ENCODE measurements around the gene SETBP1. TPM values are rescaled to one million over a fixed set of nuclear protein-coding genes. Genes with fewer than 3 reads are reported as not detected.

Gene SETBP1
- total and polyA plus RNA-seq, 2 of the 8 experiments (the other 6 are each of a cell fraction or from before 2014, with no cell fraction given): 2.0 to 6.5 TPM

DNA sequence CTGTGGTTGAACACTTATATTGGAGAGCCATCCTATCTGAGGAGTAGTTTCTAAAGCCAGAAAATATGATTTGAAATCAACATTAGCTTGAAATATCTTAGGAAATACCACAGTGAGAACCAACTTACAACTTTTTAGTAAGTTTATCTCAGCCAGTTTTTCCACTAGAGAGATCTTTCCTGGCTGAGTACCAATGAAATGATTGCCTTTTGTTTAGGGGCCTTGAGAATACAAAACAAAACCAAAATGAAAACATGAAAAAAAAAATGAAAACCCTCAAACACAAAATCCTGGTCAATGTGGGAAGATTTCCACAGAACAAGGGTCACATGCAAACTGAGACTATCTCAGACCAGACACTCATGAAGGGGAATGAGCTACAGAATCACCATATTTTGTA, 429.0 kb downstream of the SETBP1 start:
- Histone ChIP-seq H4K20me1 (replicated peaks in 1 of 2; ENCODE audit: control insufficient read depth in 1 of 2, insufficient read depth in 2 of 2, low read length in 2 of 2) (no peaks in the 10 kb centered on the region), H2BK12ac (ENCODE audit: low read depth, low read length) (no peak overlapping the region), H3K79me2 (ENCODE audit: control insufficient read depth in 1 of 2, insufficient read depth in 2 of 2, low read length in 2 of 2) (no peaks in the 10 kb centered on the region), H3K27me3 (replicated peaks in 1 of 4; ENCODE audit: control insufficient read depth in 3 of 4, extremely low read depth in 1 of 4, insufficient read depth in 3 of 4, low read length in 3 of 4) (no peaks in the 10 kb centered on the region), H3K27ac (ENCODE audit: low read depth, low read length) (no peak overlapping the region), H4K91ac (replicated peaks; ENCODE audit: insufficient read length, low read length) (no peak overlapping the region), H3K18ac (ENCODE audit: extremely low read depth, low read length) (no peak overlapping the region), H3K36me3 (ENCODE audit: control insufficient read depth in 2 of 4, insufficient read depth in 4 of 4, low read length in 3 of 4) (no peaks in the 10 kb centered on the region), H3K9me3 (ENCODE audit: insufficient read depth in 2 of 2, low read depth in 1 of 2, low read length in 1 of 2) (no peaks in the 10 kb centered on the region), H2AK5ac (ENCODE audit: low read depth, low read length) (no peak overlapping the region), H3K14ac (ENCODE audit: insufficient read length) (no peak overlapping the region), H4K8ac (ENCODE audit: extremely low read depth, insufficient read depth, low read length) (no peak overlapping the region), H3K4me2 (ENCODE audit: insufficient read depth in 1 of 2, low read depth in 2 of 2, low read length in 2 of 2) (no peak overlapping the region), H3K56ac (replicated peaks; ENCODE audit: insufficient read length, low read depth, low read length) (no peak overlapping the region), H2BK5ac (ENCODE audit: low read depth, low read length) (no peak overlapping the region), H3K79me1 (ENCODE audit: low read depth, low read length) (no peaks in the 10 kb centered on the region), H3K4me3 (ENCODE audit: extremely low read depth in 1 of 4, insufficient read depth in 2 of 4, low read depth in 3 of 4, low read length in 4 of 4) (no peak overlapping the region), H3K9ac (replicated peaks in 1 of 4; ENCODE audit: extremely low read depth in 1 of 4, low read depth in 3 of 4, low read length in 3 of 4) (no peak overlapping the region), H2AFZ (ENCODE audit: low read length) (no peak overlapping the region), H2BK15ac (ENCODE audit: low read length) (no peak overlapping the region), H4K5ac (ENCODE audit: insufficient read length, low read depth, low read length) (no peak overlapping the region), H3K23me2 (ENCODE audit: low read depth, low read length) (no peaks in the 10 kb centered on the region; the same call in 1 of the 2 replicates), H3K4ac (replicated peaks; ENCODE audit: insufficient read length, low read depth, low read length) (no peak overlapping the region), H3K4me1 (replicated peaks in 1 of 4; ENCODE audit: control insufficient read depth in 3 of 4, insufficient read depth in 4 of 4, low read length in 3 of 4) (no peaks in the 10 kb centered on the region), H2BK120ac (replicated peaks; ENCODE audit: low read depth, low read length) (no peak overlapping the region), H2BK20ac (ENCODE audit: low read length) (no peak overlapping the region), H3K23ac (ENCODE audit: insufficient read length) (no peak overlapping the region)
- ChIA-PET POLR2A (ENCODE audit: partially characterized antibody) (no interaction called here), CTCF (ENCODE audit: partially characterized antibody) (interaction anchor here (0.6 to 2.9 kb wide), 8 partner anchors 17 to 1488 kb away, joined by 3 to 6 read pairs (median 3); no protein-coding TSS in a partner anchor)
- FAIRE-seq (no peak), DNase-seq (ENCODE audit: low read depth in 1 of 2, low spot score in 2 of 2) (no peak)
- TF ChIP-seq CHD2 (IDR thresholded peaks at IDR 0.05; ENCODE audit: low read length) (no peak), MAFK (IDR thresholded peaks at IDR 0.05; ENCODE audit: low read depth, low read length) (no peak), SAP30 (IDR thresholded peaks at IDR 0.05; ENCODE audit: insufficient read depth, insufficient replicate concordance, low read length) (no peak), JUND (IDR thresholded peaks at IDR 0.05; ENCODE audit: low read length) (no peak), POLR2A (IDR thresholded peaks at IDR 0.05; ENCODE audit: control extremely low read depth in 1 of 2, low read depth in 2 of 2, low read length in 2 of 2) (no peak), GABPA (IDR thresholded peaks at IDR 0.05; ENCODE audit: borderline replicate concordance, insufficient read depth, low read length) (no peak), SP4 (IDR thresholded peaks at IDR 0.05; ENCODE audit: low read length) (no peak), CREB1 (IDR thresholded peaks at IDR 0.05) (no peak), CHD1 (IDR thresholded peaks at IDR 0.05; ENCODE audit: low read depth, low read length) (no peak), JUN (IDR thresholded peaks at IDR 0.05; ENCODE audit: low read depth, low read length) (no peak)
- TF ChIP-seq, protein P1, sequence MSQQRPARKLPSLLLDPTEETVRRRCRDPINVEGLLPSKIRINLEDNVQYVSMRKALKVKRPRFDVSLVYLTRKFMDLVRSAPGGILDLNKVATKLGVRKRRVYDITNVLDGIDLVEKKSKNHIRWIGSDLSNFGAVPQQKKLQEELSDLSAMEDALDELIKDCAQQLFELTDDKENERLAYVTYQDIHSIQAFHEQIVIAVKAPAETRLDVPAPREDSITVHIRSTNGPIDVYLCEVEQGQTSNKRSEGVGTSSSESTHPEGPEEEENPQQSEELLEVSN (IDR thresholded peaks at IDR 0.05): no peak
- TF ChIP-seq, protein P2, sequence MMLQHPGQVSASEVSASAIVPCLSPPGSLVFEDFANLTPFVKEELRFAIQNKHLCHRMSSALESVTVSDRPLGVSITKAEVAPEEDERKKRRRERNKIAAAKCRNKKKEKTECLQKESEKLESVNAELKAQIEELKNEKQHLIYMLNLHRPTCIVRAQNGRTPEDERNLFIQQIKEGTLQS (IDR thresholded peaks at IDR 0.05; ENCODE audit: insufficient read depth, low read depth, low read length): no peak

Measured in H1 (cell line).